ENCODE results near the gene MYD88. TPM values are rescaled to one million over a fixed set of nuclear protein-coding genes. Genes with fewer than 3 reads are reported as not detected.

MYD88 gene
- total and polyA plus RNA-seq, 3 donors from 2014 or later, result 18.7 to 30.1 (median 22.3) TPM

- TF ChIP-seq POLR2A (IDR thresholded peaks at IDR 0.05) (no peak), CTCF (IDR thresholded peaks at IDR 0.05) (no peak)
- no peak for DNase-seq
- Histone ChIP-seq H3K27ac (no peak overlapping the region), H3K27me3 (no peaks in the 10 kb centered on the region), H3K36me3 (ENCODE audit: low read depth, missing control alignments) (no peaks in the 10 kb centered on the region), H3K4me1 (no peaks in the 10 kb centered on the region), H3K4me3 (no peak overlapping the region), H3K9me3 (no peaks in the 10 kb centered on the region)
- WGBS, 2 donors, result 79 to 90% methylated on average over 2 to 6 of the region's 6 CpGs
- intact Hi-C loops (cut with DNase I; ENCODE audit: low total_unique reads), result no loop called here
Observed at GRCh38 chr3:38095669-38096483, 42.6 kb upstream of the MYD88 start.

GRCh38 chr3:38097446-38098375, 40.8 kb upstream of the MYD88 start:
- H3K36me3 ChIP-seq (ENCODE audit: low read depth, missing control alignments), result no peaks in the 10 kb centered on the region
- H3K9me3 ChIP-seq, result no peaks in the 10 kb centered on the region
- no peak overlapping the region for H3K27ac ChIP-seq
- no peak for DNase-seq
- 84 to 87% methylated on average over 11 to 19 of the region's 19 CpGs for WGBS, 2 donors
- H3K4me3 ChIP-seq, result no peak overlapping the region
- peaks cover 5% of the 10 kb centered on the region for H3K4me1 ChIP-seq
- H3K27me3 ChIP-seq, result no peaks in the 10 kb centered on the region
- intact Hi-C loops (cut with DNase I; ENCODE audit: low total_unique reads), result no loop called here
- TF ChIP-seq CTCF (IDR thresholded peaks at IDR 0.05), result no peak
- no peak for TF ChIP-seq POLR2A (IDR thresholded peaks at IDR 0.05)

DNA sequence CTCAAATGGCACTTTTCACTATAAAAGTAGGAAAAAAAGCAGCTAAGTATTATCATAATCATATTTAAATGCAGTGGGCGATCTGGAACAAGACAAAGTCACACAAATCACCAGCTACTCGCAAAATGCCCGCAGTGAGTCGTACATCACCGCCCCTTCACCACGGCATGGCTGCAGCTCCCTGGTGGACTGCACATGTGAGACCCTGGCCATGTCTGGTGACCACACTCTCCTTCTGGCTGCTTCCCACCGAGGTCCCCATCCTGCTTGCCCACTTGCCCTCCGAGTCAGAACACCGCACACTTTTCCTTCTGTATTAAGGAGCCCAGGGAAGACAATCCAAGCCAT, 40.1 kb upstream of the MYD88 start:
- Histone ChIP-seq H3K27me3 (no peaks in the 10 kb centered on the region), H3K4me1 (peaks cover 5% of the 10 kb centered on the region), H3K4me3 (no peak overlapping the region), H3K36me3 (ENCODE audit: low read depth, missing control alignments) (no peaks in the 10 kb centered on the region), H3K9me3 (no peaks in the 10 kb centered on the region), H3K27ac (no peak overlapping the region)
- DNase-seq, result no peak
- intact Hi-C loops (cut with DNase I; ENCODE audit: low total_unique reads), result no loop called here
- TF ChIP-seq CTCF (IDR thresholded peaks at IDR 0.05) (no peak), POLR2A (IDR thresholded peaks at IDR 0.05) (no peak)
- WGBS, 2 donors, result 84 to 90% methylated on average over 9 of the region's 9 CpGs

DNA sequence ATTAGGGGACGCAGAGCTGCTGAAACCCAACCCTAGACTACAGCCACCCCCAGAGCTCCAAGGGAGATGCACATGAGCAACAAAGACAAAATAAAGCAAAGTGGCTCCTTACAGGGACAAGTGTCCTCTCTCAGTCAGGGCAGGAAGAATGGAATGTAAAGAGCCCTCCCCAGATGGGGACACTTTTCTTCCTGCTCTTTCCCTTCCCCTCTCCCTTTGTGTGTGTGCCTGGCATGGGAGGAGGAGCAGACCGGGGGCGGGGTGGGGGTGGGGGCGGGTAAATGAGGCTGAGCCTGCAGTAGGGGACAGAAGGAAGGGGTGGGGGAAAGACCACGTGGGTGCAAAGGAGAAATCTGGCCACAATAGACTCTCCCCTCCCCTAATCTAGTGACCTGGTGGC, 38.9 kb upstream of the MYD88 start:
- no peak overlapping the region for H3K4me3 ChIP-seq
- WGBS, 2 donors, result 41 to 43% methylated on average over 5 of the region's 5 CpGs

More for the DNA sequence above, 38.9 kb upstream of the MYD88 start:
- H3K27me3 ChIP-seq, result no peaks in the 10 kb centered on the region
- no peak for DNase-seq
- no peak overlapping the region for H3K27ac ChIP-seq
- peaks cover 5% of the 10 kb centered on the region for H3K4me1 ChIP-seq
- intact Hi-C loops (cut with DNase I; ENCODE audit: low total_unique reads), result no loop called here
- TF ChIP-seq POLR2A (IDR thresholded peaks at IDR 0.05), result no peak
- TF ChIP-seq CTCF (IDR thresholded peaks at IDR 0.05), result no peak
- H3K9me3 ChIP-seq, result no peaks in the 10 kb centered on the region
- no peaks in the 10 kb centered on the region for H3K36me3 ChIP-seq (ENCODE audit: low read depth, missing control alignments)
